SK-N-SH treated with all-trans-retinoic acid at 6 μM for 48 hours (cell line): ENCODE data around the gene DOCK1.

Experiments
- BACH2 ChIP-seq: fragments of 250-450 bp; sonication (Bioruptor Pico); IDR thresholded peaks from 2 replicates; pipeline ENCODE4 v1.9.0; 2021; ENCODE audit warnings: mild to moderate bottlenecking, borderline replicate concordance
- PPARA ChIP-seq: fragments of 250-450 bp; sonication (Bioruptor Pico); IDR thresholded peaks from 2 replicates; pipeline ENCODE4 v1.5.0; 2020; ENCODE audit warnings: mild to moderate bottlenecking, borderline replicate concordance
- RARB ChIP-seq: fragments of 250-450 bp; sonication (Bioruptor Pico); IDR thresholded peaks from 2 replicates; pipeline ENCODE4 v1.8.0; 2021; ENCODE audit warnings: mild to moderate bottlenecking, moderate library complexity
- TCF4 ChIP-seq: fragments of 250-450 bp; sonication (Bioruptor Pico); IDR thresholded peaks from 2 replicates; pipeline ENCODE4 v1.8.0; 2021; ENCODE audit warnings: mild to moderate bottlenecking, moderate library complexity, borderline replicate concordance
- ZFP3 ChIP-seq: fragments of 250-450 bp; sonication (Bioruptor Pico); IDR thresholded peaks from 2 replicates; pipeline ENCODE4 v1.5.0; 2020; ENCODE audit warnings: mild to moderate bottlenecking, moderate library complexity
- ZNF70 ChIP-seq: fragments of 450-650 bp; formaldehyde crosslinking; IDR thresholded peaks from 2 replicates; pipeline ENCODE4 v1.5.0; 2020; ENCODE audit warnings: mild to moderate bottlenecking, moderate library complexity

GRCh38 chr10:126966938-126967337 is 61.7 kb downstream of the DOCK1 start:
- no peak for TF ChIP-seq ZFP3 (CRISPR knock-in tag)
- no peak for TF ChIP-seq RARB (CRISPR knock-in tag)
- no peak for TF ChIP-seq BACH2 (CRISPR knock-in tag)
- TF ChIP-seq ZNF70: no peak
- TF ChIP-seq TCF4 (CRISPR knock-in tag): no peak
- TF ChIP-seq PPARA (CRISPR knock-in tag): no peak
